HS-5 (cell line): ENCODE measurements around the gene STPG4.
"Not testable (repeated sequence)": the region's sequence is repeated elsewhere in the genome, so short reads cannot be mapped to it uniquely, and the experiment has no call there.

Experiments used
- DNase-seq: peaks from one replicate; pipeline ENCODE4 v3.0.0-alpha.2; 2012; ENCODE audit warnings: low read depth

The STPG4 gene

GRCh38 chr2:47126783-47127182 lies 28.3 kb downstream of the STPG4 start:
- no peak for DNase-seq

DNA sequence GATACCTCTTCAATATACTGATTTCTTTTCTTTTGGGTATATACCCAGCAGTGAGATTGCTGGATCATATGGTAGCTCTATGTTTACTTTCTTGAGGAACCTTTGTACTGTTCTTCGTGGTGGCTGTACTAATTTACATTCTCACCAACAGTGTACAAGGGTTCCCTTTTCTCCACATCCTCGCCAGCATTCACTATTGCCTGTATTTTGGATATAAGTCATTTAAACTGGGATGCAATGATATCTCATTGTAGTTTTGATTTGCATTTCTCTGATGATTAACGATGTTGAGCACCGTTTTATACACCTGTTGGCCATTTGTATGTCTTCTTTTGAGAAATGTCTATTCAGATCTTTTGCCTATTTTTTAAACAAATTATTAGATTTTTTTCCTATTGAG lies 30.4 kb downstream of the STPG4 start:
- not testable (repeated sequence) for DNase-seq

GRCh38 chr2:47120424-47120823 lies 34.7 kb downstream of the STPG4 start:
- not testable (repeated sequence) for DNase-seq

GRCh38 chr2:47119001-47119400 lies 36.1 kb downstream of the STPG4 start:
- peak; percentile 69 for DNase-seq

DNA sequence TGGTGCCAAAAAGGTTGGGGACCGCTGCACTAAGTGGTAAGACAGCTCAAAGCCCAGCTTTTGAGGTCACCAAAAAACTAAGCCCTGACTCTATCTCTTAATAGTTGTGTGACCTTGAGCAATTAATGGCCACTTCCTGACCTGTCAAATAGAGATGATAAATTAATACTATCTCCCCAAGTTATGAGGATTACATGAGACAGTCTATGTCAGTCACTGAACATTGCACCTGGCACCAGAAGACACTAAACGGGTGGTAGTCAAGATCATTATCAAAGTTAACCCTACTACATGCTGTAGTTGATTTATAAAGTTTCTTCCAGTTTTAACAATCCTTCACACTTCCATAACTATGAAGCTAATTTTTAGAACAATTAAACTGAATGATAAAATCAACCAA lies 36.5 kb downstream of the STPG4 start:
- no peak for DNase-seq

GRCh38 chr2:47112665-47113435 lies 42.3 kb downstream of the STPG4 start:
- no peak for DNase-seq

- DNase-seq = no peak
Observed at GRCh38 chr2:47109680-47110079, 45.4 kb downstream of the STPG4 start.

DNA sequence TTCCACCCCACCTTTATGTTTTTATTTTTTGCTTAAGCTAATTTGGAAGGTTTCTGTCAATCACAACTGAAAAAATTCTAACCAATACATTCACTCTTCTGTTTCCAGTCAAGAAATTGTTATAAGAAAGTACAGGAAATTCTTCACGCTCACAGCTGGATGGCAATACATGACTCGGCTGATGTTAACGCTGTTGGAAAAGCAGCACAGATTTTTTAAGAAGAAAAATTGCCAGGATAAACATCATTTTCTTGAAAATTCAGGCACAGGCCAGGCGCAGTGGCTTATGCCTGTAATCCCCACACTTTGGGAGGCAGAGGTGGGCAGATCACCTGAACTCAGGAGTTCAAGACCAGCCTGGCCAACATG lies 46.1 kb downstream of the STPG4 start:
- no peak for DNase-seq

DNA sequence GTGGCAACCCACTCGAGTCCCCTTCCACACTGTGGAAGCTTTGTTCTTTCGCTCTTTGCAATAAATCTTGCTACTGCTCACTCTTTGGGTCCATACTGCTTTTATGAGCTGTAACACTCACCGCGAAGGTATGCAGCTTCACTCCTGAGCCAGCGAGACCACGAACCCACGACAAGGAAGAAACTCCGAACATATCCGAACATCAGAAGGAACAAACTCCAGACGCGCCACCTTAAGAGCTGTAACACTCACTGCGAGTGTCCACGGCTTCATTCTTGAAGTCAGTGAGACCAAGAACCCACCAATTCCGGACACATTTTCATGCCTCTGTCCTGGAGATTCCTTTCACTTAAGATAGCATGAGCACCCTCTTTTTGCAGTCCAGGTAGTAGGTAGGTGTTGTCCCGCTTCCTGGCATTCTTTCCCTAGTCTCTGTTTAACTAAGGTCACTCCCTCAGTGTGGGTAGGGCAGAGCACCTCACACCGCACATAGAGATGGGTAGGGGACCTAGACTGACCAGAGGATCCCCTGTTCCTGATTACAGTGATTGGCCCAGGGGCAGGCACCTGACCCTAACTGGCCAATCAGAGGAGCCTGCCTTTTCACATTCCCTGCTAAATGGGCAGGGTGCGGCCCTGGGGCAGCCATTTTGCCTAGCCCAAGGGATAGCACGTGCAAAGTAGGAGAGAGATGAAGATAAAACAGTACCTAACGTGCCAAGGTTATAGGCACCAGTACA lies 46.7 kb downstream of the STPG4 start:
- not testable (repeated sequence) for DNase-seq

GRCh38 chr2:47107201-47107600 lies 47.9 kb downstream of the STPG4 start:
- not testable (repeated sequence) for DNase-seq

DNA sequence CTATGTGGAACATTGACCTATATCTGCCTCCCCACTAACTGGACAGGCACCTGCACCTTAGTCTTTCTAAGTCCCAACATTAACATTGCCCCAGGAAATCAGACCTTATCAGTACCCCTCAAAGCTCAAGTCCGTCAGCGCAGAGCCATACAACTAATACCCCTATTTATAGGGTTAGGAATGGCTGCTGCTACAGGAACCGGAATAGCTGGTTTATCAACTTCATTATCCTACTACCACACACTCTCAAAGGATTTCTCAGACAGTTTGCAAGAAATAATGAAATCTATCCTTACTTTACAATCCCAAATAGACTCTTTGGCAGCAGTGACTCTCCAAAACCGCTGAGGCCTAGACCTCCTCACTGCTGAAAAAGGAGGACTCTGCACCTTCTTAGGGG lies 48.9 kb downstream of the STPG4 start:
- not testable (repeated sequence) for DNase-seq

GRCh38 chr2:47099712-47100111 lies 55.4 kb downstream of the STPG4 start:
- not testable (repeated sequence) for DNase-seq

DNA sequence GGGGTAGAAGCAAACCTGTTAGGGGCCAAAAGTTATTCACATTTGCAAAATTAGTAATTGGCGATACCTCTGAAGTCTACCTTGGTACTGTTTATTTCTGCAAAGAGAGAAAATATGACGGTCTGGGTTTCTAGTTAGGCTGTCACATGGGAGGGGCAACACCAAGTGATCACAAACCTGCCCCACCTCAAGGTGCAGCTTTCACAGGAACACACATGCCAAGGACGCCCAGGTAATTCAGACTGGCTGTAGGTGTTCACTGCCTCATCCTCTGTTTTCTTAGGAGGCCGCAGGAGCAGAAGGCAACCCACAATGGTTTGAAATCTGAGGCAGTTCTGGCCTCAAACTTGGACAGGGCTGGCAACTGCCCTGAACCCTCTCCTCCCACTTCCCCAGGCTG lies 56.2 kb downstream of the STPG4 start:
- no peak for DNase-seq

DNA sequence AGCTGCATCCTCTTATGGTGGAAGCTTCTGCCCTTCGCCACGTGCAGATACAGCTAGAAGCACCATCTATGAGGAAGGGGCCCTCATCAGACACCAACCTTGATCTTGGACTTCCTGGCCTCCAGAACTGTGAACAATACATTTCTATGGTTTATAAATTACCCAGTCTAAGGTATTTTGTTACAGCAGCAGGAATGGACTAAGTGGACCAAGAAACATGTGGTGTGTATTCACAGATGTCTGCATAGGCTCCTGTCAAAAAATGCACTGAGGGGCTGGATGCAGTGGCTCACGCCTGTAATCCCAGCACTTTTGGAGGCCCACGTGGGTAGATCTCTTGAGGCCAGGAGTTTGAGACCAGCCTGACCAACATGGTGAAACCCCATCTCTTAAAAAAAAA lies 57.5 kb downstream of the STPG4 start:
- no peak for DNase-seq

GRCh38 chr2:47096451-47096850 lies 58.7 kb downstream of the STPG4 start:
- DNase-seq = no peak

- no peak for DNase-seq
Observed at GRCh38 chr2:47095349-47096020, 59.6 kb downstream of the STPG4 start.

- DNase-seq = no peak
Observed at GRCh38 chr2:47094511-47095142, 60.5 kb downstream of the STPG4 start.

DNA sequence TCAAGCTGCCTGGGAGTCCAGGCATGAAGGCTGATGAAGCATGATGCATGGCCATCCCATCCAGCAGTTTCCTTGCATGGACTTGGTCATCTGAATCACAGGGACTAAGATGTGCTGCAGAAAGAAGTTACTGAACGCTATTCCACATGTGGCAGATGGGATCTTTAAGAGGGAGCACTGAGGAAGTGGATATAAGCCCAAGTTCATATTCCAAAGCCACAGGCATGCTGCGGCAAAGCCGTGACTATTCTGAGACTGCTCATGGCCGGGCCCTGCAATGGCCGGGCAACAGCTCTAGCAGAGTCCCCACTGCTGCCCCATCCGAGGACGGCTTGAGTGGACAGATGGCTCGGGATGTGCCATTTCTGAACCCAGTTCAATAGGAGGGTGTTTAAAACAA lies 61.5 kb downstream of the STPG4 start:
- no peak for DNase-seq

DNA sequence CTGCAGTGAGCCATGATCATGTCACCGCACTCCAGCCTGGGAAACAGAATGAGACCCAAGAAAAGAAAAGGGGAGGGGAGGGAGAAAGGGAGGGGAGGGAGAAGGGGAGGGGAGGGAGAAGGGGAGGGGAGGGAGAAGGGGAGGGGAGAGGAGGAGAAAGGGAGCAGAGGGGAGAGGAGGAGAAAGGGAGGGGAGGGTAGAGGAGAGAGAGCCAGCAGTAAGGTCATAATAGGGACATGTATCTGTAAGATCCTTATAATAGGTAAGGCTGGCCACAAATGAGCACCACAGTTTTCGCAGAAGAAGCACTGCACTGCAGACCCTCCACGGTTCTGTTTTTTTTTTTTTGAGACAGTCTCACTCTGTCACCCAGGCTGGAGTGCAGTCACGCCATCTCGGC lies 62.6 kb downstream of the STPG4 start:
- DNase-seq = no peak

- DNase-seq = no peak
Observed at GRCh38 chr2:47091118-47091517, 64.0 kb downstream of the STPG4 start.

DNA sequence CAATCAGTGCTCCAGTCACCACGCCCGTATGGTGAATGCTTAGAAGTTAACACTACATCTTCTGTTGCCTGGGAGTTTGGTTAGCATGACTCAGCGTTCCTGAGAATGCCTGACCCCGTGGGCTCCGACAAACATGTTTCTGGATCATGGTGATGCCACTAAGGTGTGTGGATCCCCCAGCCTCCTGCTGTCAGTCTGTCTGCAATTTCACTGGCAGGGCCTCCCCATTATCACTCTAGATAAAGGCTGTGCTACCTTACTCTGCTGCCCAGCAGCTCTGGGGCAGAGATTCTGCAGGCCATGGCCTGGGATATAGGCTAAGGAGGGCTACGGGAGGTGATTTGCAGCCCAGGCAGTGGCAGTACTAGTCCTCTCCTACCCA lies 66.0 kb downstream of the STPG4 start:
- DNase-seq = no peak

- DNase-seq = no peak
Observed at GRCh38 chr2:47088371-47089082, 66.6 kb downstream of the STPG4 start.
